GM21360 (cell line): ENCODE results near the gene P2RX6.
"Not testable (repeated sequence)": the region's sequence is repeated elsewhere in the genome, so short reads cannot be mapped to it uniquely, and the experiment has no call there.

Experiments used
- ATAC-seq: cut with Tn5 transposase; IDR thresholded peaks from one replicate; pipeline ENCODE4 v1.9.1; 2021; ENCODE audit warnings: mild to moderate bottlenecking, moderate library complexity; ENCODE audit not compliant: unreplicated experiment

Gene P2RX6

DNA sequence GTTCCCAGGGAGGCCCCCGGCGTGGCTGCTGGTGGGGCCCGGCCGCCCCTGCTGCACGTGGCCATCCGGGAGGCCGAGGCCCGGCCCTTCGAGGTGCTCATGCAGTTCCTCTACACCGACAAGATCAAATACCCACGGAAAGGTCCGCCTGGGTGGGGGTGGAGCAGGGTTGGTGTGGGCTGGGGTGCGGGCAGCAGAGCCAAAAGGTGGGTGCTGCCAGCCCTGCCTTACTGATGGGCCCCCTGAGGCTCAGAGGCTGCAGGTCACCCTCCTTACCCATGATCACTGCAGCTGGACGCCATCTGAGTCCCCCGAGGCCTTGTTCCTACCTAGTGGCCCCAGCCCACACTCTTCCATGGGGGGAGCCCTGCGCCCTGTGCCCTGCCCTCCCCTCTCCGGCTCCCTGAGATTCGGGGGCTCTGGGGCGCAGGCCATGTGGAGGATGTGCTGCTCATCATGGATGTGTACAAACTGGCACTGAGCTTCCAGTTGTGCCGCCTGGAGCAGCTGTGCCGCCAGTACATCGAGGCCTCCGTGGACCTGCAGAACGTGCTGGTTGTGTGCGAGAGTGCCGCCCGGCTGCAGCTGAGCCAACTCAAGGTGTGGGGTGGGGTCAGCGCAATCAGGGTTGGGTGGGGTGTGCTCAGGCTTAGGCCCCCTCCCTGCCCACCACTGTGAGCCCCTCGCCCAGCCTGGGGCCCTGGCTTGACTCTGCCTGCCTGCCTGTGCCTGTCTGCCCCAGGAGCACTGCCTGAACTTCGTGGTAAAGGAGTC is 20.6 kb upstream of the P2RX6 start:
- ATAC-seq = no peak

DNA sequence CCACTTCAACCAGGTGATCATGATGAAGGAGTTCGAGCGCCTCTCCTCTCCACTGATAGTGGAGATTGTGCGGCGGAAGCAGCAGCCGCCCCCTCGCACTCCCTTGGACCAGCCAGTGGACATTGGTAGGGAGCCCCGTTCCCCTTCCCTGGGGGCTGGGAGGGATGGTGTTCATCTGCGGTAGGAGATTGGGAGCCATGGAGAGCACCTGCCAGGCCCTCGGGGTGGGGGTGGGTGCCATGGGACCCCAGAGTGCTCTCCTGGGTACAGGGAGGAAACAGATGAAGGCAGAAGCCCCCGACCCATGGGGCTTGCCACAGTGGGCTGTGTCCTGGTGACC is 20.1 kb upstream of the P2RX6 start:
- no peak for ATAC-seq

DNA sequence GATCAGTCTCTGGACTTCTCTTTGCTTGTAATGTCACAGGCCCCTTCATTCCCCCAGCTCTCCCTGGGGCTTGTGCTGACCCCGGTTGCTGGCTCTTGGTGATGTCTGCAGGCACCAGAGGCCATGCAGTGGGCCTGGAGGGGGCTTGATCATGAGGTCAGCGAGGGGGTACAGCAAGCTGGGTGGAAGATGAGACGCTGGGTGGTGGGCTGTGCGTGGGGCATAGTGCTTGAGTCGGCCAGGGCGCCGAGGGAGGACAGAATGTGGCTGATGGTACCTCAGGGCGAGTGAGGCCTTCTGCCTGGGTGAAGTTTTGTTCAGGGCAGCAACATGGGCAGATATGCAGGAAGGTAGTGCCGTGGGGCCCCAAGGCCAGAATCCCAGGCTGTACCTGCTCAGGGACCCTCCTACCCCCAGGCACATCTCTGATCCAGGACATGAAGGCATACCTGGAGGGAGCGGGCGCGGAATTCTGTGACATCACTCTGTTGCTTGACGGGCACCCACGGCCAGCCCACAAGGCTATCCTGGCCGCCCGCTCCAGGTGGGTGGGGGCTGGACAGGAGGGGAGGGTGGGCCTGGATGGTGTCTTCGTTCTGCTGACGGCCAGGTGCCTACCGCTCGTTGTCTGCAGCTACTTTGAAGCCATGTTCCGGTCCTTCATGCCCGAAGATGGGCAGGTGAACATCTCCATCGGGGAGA is 19.5 kb upstream of the P2RX6 start:
- ATAC-seq = no peak

DNA sequence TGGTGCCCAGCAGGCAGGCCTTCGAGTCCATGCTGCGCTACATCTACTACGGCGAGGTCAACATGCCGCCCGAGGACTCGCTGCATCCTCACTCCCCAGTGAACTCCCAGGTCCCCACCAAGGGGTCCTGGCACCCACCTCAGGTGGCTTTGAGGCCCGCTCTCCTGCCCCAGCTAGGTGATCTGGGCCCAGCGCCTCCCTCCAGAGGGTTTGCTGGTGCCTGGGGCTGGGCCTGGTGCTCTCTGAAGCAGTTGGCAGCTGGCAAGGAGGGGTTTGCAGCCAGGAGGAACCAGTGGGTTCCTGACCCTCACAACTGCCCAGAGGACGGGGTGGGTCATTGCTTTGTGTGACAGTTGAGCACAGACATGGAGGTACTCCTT is 18.9 kb upstream of the P2RX6 start:
- ATAC-seq = no peak

DNA sequence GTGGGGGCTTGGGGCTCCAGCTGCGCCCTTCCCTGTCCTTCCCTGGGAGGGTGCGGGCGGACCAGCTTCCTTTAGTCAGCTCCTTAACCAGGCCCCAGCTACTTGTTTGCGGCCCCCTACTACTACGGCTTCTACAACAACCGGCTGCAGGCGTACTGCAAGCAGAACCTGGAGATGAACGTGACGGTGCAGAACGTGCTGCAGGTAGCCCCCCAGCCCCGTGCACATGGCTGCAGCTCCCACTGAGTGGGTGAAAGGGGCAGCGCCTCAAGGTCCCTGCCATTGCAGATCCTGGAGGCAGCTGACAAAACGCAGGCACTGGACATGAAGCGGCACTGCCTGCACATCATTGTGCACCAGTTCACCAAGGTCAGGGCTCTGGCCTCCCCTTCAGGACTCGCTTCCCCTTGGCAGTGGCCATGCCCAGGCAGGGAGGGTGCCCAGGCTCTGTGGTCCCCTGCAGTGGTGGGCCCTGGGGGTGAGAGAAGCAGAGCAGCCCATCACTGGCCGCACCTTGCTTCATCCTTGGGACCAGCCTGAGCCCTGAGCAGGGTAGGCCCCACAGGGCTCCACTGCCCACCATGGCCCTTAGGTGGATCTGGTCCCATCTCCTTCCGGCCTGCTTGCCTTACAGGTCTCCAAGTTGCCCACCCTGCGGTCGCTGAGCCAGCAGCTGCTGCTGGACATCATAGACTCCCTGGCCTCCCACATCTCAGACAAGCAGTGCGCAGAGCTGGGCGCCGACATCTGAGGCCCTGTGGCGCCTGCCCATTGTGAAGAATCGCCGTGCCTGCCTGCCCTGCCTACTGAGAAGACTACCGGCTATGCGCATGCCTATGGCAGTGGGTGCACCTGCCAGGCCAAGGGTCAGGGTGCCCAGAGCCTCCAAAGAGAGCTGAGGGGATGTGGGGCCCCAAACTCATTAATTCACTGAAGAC is 18.1 kb upstream of the P2RX6 start:
- ATAC-seq = no peak

DNA sequence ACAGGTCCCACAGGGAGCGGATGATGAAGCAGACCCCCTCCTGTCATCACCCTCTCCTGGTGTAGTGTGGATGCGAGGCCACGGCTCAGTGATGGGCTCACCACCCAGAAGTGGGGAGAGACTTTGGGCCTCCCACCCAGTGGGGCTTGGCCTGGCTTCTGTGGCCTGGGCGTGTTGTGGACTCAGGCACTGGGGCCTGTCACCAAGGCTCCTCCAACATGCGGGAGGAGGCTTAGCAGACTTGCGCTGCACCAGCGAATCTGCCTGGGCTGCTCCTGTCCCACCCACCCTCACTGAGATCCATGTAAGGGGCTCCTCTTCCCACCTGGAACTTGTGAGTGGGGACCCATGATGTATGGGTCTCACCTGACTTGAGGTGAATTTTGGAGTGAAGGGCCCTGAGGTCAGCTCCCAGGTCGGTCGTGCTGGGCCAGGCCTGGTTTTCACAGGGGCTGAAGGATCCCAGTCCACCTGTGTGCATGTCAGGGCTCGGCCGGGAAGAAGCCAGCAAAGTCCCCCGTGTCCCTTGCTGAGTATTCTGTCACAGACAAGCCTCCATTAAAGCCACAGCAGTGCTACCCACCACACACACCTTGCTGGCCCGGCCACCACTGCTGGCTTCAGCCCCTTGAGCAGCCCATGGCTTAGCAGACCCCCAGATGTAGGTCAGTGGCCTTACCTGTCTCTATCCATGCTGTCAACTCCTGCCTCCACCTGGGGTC is 17.3 kb upstream of the P2RX6 start:
- ATAC-seq = no peak

DNA sequence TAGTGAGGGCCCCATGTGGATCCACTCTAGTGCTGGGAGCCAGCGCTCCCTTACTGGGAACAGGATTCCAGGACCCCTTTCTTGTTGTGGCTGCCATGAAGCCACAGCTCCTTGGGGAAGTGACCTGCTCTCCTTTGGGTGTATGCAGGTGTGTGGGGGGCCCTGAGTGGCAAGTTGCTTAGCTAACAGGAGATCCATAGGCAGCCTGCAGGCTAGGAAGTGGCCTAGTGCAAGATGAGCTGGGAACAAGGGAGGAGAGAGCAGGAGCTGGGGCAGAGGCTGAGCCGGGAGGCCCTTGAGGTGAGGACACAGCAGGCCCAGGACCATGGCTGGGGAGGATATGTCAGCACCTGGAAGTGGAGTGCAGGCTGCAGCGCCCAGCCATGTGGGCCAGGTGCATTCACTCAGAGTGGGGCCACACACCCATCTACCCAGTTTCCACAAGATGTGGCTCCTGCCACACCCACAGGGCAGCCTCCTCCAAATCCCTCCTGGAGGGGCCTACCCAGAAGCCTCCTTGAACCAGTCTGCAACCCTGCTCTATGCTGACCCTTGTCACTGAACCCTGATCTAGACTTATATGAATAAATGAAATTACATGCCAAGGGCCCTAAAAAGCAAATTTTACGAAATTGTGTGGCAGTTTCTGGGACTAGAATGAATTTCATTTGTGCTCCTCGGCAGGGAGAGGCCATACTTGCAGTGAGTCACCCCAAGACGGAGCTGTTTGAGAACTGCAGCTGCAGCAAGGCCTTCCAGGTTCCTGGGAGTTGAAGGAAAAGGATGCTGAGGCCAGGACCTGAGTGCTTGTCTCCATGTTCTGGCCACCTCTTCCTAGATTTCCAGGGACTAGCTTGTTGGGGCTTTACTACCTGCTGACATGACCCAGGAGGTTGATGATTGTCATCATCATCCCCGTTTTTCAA is 16.3 kb upstream of the P2RX6 start:
- ATAC-seq = no peak

DNA sequence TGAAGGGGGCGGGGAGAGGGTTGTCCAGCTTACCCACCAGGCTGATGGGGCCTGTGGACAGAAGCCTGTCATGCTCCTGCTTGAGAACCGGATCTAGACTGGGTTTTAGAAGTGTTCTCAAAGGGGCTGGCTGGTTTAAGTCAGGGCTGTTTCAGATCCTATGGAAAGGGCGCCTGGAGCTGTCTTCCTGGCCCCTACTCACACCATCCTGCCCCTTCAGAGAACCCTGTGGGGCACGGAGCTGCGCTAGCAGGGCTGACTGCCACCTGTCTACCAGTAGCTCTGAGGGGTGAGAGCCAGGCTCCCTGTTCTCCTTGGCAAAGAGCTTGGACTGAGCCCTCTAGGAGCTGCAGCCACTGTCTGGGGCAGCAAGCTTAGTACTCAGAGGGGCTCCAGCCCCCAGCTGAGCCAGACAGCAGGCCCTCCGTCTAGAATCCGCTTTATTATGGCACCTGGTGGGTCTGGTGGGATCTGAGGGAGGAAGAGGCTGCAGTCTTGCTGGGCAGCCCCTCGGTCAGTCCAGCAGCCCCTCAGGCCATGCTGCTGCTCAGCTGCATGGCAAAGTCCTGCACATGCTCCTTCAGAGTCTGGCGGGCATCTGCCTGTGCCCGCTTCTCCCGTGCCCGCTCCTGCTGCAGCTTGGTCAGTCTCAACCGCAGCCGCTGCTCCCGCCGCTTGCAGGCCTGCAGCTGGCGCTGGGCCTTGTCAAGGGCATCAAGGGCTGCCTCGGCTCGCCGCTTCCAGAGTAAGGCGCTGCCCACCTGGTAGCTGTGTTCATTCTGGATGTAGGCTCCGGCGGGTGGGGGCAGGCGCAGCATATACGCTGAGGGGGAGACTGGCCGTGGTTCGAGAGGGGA is 15.4 kb upstream of the P2RX6 start:
- ATAC-seq = no peak

DNA sequence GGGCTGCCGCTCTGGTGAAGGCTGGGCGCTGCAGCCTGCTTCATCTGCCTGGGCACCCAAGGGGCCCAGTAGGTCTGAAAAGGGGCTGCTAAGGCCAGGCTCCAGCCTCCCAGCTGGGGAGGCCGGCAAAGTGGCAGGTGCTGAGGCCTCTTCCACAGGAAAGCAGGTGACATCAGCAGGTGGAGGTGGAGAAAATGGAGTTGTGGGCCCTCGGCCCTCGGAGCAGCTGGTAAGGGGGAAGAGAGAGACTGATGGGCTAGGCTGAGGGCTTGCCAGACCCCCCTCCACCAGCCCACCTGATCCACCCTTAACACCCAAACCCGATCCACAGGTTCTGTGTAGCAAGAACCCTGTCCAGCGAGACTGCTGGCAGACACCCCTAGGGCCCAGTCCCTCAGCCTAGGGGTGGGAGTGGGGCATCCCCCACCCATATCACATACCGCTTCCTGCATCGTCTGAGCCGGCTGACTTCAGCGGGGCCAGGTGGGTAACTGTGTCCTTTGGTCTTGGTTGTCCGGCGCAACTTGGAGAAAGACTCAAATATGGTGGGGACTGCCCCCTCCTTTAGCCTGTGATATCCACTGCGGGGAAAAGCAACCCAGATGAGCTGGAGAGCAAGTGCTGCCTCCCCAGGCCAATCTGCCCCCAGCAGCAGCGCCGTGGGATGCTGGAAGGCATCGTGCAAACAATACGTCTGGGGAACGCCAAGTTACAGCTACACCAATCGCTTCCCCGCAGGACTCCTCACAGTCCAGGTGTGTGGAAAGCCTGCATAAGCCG is 14.6 kb upstream of the P2RX6 start:
- no peak for ATAC-seq

DNA sequence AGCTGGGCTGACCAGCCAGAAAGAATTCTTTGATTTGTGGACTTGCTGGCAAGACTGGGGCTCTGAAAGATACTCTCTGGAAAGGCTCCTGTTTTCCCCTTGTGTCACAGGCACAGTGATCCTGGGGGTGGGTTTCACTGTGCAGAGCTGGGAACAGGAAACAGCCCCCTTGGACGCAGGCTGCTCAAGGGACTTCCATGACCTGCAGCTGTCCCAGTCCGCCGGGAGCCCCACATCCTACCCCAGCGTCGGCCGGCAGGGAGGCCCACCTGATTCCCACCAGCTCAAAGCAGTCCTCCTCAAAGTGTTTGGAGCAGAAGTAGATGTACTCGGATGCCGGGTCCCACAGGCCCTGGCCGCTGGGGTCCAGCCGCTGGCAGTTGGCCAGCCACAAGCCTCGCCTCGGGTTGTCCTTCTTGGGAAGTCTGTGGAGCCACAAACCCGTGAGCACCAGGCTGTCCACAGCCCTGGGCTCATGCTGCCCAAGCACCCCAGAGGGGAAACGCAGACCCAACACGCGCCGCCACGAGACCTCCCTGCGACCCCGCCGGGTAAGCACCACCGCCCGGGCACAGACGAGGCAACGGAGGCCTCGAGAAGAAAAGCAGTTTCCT is 13.9 kb upstream of the P2RX6 start:
- no peak for ATAC-seq

DNA sequence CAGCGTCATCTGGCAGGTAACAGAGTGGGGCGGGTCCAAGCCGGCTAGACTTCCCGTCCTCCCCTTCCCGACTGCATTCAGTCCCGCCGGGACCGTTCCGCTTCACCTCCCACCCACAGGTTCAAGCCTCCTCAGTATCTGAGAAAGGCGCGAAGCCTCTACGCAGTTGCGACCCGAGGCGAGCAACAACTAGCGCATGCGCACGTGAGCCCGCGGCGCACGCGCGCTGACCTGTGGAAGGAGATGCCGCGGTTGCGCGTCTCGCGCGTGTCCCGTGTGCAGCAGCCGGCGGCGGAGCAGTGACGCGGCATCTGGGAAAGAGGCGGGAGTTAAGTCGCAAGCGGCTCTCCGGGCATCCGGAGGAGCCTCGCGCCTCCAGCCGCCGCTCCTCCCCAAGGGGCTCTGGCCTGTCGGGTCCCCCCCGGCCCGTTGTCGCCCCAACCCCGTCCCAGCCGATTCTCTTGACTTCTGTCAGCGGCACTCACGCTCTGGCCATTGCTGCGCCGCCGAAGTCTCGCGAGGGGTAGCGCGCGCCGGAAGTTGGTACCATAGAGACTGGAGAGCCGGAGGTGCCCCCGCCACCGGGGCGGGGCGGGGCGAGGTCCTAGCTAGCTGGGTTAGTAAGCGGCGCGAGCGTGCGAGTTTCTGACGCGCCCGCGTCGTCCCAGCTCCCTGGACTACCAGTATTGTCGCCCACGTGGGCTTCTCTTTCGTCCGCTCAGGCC is 13.2 kb upstream of the P2RX6 start, which contains the start of gene THAP7:
THAP7 (minus strand) TSS at position 518 of the 725 bp plus-strand sequence; CDS start at position 311, 207 bp downstream.
- peak; percentile 88 for ATAC-seq

DNA sequence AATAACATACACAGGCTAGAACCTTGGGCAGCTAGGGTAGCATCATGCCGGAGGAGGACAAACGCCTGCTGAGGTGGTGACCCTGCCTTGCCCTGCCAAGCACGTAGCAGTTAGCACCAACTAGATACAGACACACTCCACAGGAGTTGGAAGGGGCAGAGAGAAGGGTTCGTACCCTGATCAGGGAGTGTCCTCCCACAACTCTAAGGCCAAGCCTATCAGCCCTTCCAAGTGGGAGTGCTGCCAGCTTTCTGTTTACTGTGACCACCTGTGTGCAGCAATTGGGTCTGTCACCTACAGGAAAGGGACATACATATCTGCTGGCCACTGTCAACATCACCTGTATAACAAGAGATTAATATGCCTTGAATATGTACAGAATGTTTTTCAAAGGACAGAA is 11.2 kb upstream of the P2RX6 start:
- ATAC-seq = no peak

DNA sequence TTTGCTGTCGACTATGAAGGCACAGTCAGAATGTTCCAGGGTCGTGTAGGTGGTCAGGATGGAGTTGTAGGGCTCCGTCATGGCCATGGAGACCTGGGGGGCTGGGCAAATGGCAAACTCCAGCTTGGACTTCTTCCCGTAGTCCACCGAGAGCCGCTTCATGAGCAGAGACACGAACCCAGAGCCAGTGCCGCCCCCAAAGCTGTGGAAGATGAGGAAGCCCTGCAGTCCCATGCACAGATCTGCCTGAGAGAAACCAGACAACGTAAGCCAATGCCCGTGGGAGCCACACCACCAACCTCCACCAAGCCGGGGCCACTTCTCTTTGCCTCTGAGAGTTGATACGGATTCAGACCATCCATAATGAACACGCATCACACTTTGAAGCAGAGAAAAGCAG is 5.8 kb upstream of the P2RX6 start:
- ATAC-seq = not testable (repeated sequence)

DNA sequence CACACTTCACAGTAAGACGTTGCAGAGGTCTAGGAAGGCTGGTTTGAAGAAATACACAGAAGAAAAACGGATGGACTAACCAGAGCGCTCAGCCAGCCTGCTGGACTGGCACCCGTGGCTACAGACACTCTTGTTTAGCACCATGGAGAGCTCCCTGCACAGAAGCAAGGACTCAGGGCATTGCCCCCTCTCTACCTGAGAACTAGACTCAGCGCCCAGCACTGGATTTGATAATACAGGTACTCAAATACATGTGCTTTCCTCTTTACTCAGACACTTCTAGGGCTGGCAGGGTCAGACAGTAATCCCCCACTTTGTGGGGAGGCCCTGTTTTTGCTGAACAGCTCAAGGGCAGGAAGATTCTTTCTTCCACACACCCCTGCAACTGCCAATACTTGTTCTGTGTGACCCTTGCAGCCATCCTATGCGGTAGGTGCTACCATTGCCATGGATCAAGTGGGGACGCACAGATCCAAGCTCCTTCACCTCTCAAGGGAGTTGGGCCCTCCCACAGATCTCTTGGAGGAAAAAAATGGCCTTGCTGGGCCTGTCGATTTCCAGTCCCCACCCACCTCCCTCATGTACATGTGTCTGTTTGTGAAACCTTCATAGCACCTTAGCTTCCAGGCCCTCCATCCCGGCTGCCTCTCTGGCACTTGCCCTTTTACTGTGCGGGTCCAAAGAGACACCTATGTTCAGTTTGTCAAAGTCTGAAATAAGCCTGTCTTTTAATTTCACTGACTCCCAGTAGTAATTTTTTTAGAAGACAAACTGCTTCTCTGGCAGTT is 5.1 kb upstream of the P2RX6 start:
- ATAC-seq = no peak

DNA sequence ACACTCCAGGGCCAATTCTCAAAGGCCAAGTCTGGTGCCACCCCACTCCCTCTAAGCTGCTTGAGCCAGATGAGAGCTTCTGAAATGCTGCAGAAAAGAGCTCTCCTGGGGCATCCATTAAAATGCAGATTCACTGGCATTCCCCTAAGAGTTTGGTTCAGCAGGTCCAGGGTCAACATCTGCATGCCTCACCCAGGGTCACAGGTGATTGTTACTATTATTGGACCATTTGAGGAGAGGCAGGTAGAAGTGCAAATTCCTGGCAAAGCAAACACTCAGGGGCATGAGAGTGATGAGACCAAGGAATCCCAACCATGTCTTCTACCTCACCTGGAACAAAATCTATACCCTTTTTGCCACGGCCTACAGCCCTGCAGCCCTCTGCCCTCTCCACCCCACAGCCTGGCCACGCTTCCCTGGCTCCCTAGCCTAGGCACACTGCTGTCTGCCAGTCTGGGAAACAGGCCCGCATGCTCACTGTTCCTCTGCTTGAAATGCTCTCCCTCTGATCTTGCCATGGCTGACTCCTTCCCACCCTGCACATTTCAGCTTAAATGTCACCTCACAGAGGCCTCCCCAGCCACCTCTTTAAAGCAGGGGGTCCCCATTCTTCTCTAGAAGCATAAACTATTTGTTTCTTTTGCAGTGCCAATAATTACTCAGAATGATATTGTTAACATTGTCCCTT is 4.4 kb upstream of the P2RX6 start:
- ATAC-seq = no peak
